HG03135 (cell line): ENCODE measurements around the gene MAPK1.
"Not testable (repeated sequence)": the region's sequence is repeated elsewhere in the genome, so short reads cannot be mapped to it uniquely, and the experiment has no call there.

Source experiments
- ATAC-seq: cut with Tn5 transposase; IDR thresholded peaks from one replicate; pipeline ENCODE4 v1.9.1; 2021; ENCODE audit warnings: mild to moderate bottlenecking, moderate library complexity; ENCODE audit not compliant: unreplicated experiment

Gene MAPK1

DNA sequence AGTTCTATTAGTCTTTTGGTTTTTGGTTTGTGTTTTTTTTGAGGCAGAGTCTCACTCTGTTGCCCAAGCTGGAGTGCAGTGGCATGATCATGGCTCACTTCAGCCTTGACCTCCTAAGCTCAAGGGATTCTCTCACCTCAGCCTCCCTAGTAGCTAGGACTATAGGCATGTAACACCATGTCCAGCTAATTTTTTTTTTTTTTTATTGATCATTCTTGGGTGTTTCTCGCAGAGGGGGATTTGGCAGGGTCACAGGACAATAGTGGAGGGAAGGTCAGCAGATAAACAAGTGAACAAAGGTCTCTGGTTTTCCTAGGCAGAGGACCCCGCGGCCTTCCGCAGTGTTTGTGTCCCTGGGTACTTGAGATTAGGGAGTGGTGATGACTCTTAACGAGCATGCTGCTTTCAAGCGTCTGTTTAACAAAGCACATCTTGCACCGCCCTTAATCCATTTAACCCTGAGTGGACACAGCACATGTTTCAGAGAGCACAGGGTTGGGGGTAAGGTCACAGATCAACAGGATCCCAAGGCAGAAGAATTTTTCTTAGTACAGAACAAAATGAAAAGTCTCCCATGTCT, 15.4 kb upstream of the MAPK1 start:
- ATAC-seq: not testable (repeated sequence)

GRCh38 chr22:21881841-21882753, 14.7 kb upstream of the MAPK1 start:
- ATAC-seq: no peak

DNA sequence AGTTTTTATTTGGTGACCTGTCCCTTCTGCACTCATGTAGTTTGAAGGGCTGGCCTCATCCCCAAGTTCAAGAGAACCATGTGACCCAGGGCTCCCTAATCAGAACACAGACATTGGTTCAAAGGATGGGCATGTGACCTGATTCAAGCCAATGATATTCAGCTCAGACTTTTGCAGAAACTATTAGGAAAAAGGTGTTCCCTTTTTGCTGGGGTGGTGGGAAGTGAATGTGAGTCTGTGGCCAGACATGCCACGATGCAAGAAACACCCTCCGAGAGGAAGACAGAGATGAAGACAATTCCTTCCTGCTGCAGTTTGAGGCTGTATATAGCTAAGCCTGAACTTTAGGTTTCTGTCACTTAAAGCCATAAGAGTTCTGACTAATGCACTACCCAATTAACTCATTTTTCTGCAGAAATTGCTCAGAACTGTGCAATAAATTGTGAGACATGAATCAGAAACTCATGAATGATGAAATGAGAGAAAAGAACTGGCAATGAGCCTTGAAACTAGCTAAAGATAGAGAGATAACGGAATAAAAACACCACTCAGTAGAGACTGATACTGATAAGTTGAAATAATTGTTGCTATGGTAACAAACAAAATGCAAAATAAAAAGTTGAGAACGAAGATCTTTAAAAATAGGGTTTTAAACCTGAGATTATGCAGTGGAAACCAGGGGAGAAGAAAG, 9.2 kb upstream of the MAPK1 start:
- ATAC-seq: no peak

- ATAC-seq: not testable (repeated sequence)
Observed at GRCh38 chr22:21874953-21875352, 7.5 kb upstream of the MAPK1 start.

- no peak for ATAC-seq
Observed at GRCh38 chr22:21873619-21874018, 6.2 kb upstream of the MAPK1 start.

DNA sequence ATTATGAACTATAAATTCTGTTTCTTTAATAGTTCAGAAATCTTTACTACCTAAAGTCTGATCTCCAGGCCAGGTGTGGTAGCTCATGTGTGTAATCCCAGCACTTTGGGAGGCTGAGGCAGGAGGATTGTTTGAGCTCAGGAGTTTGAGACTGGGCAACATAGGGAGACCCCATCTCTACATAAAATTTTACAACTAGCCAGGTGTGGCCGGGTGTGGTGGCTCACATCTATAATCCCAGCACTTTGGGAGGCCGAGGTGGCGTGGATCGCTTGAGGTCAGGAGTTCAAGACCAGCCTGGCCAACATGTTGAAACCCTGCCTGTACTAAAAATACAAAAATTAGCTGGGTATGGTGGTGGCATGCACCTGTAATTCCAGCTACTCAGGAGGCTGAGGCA, 5.3 kb upstream of the MAPK1 start:
- not testable (repeated sequence) for ATAC-seq

DNA sequence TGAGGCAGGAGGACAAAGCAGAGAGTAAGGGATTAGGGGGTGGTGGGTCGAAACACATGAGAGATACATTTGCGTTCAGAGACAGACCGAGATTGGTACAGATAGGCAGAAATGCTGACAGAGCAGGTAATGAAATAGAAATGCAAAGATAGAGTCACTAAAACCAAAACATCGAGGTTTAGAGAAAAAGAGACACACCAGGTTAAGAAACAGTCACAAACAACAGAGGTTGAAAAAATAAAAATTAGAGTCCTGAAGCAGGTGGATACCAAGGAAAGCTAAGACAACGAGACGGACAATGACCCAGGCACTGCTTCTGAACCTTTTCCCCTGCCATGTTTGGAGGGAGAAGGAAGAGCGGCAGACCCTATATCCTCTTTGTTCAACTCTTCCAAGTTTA, 1.2 kb upstream of the MAPK1 start:
- no peak for ATAC-seq

DNA sequence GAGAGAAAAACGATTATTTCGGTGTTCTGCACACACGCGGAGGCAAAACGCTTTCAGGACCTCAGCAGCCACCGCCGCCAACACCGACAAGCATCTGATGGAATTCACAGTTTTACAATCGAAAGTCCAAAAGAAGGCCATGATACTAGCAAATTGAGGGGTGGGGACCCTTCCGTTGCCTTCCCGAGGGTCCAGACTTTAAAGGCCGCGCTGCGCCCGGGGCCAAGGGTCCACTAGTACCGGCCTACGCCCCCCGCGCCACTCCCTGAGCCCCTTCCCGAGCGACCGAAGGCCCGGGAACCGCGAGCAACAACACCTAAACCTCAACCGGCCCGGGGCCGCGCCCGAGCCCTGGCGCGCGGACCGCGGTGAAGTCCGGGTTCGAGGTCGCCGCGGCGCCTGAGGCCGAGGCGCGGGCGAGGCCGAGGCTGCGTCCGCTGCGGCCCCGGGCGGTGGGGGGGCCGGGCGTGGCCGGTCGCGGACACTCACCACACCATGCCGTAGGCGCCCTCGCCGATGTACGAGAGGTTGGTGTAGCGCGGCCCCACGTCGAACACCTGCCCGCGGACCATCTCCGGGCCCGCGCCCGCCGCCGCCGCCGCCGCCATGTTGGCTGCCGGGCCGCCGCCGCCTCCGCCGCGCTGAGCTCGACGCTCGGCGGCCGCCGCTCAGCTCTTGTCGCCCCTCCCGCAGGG, 465 bp downstream of the MAPK1 start:
- ATAC-seq: no peak

DNA sequence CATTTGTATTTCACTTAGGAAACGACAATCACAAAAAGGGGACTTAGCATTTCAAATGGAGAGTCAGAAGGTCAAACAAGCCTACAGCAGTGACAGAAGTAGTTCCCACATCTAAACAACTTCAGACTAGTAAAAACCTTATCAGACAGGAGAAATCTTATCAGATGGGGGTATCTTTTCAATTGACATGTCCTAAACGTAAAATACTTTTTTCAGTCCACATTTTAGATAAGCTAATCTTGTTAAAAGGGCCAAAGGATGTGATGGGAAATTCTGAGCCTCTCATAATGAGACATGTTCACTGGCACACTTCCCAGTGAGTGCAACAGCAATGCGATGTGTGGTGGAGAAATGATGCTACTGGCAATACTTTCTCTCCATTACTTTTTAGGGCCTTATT, 2.4 kb downstream of the MAPK1 start:
- ATAC-seq: no peak

- no peak for ATAC-seq
Observed at GRCh38 chr22:21862386-21863245, 4.8 kb downstream of the MAPK1 start.

DNA sequence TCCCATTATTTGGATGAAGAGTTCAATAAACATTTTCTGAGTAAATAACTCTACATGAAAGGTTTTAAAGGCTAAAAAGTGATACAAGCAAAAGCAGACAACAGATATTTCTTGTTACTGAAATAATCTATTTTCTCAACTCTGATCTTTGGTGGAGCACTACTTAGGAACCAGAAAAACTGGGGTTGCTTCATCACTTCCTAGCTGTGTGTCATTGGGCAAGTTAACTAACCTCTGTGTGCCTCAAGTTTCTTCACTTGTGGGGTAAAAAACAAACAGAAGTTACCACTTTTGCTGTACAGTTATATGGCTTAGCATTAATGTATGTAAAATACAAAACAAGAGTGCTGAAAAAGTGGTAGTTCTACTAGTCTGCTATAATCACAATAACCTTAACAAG, 5.6 kb downstream of the MAPK1 start:
- ATAC-seq: no peak

GRCh38 chr22:21861264-21861848, 6.1 kb downstream of the MAPK1 start:
- ATAC-seq: no peak

DNA sequence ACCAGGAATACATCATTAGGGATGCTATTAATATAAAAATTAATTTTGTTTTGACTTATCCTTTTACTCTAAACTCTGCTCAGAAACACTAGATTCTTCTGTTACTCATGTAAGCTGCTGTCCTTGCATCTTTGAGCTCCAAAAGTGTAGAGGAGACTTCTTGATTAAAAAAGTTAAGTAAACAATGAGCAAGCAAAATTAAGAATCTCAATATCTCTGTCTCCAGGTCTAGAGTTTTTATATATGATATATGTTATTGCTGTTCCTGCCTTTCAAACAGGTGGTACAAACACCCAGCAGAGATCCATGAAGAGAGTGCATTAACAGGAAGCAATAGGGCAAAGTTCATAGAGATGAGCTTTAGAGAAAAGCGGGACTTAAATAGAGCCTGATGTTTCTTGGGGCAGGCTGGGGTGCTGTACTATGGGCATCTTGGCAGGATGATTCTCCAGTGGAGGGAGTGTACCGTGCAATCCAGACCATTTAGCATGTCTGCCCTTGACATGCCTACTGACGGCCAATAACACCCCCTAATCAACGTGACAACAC, 6.9 kb downstream of the MAPK1 start:
- no peak for ATAC-seq

GRCh38 chr22:21858025-21858764, 9.2 kb downstream of the MAPK1 start:
- ATAC-seq: no peak

DNA sequence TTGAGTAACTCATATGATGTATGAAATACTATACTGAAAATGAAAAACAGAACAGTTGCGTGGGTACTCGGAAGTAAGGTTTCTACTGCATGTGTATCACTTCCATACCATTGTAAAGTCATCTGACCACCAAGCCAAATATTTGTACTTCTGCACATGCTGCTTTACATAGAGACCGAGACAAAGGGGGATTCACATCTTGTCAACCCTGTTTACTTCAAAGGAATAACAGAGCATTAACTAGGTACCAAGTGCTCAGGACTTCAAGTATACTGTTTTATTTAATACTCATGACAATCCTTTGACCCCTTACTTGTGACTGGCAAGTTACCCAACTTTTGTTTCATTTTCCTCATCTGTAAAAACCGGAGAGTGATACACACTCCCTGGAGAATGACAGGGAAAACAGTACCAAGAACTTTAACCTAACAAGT, 9.9 kb downstream of the MAPK1 start:
- ATAC-seq: peak; percentile 60

GRCh38 chr22:21856868-21857267, 10.6 kb downstream of the MAPK1 start:
- ATAC-seq: no peak

DNA sequence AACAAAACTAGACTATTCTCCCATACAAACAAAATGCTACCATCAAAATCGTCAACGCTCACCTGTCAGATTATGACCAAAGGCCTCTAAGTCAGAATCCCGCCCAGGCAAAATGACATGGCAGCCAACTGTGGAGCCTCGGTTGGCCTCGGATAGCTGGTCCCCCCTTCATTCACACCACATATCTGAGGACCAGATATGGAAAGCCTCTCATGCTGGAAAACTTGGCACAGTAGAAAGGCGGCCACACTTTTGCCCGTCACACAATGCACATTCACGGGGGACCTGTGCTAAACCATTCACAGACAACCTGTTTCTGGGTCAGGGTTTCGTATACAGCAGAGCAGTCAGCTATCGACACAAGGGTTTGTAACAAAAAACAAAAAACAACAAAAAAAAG, 11.2 kb downstream of the MAPK1 start:
- no peak for ATAC-seq

DNA sequence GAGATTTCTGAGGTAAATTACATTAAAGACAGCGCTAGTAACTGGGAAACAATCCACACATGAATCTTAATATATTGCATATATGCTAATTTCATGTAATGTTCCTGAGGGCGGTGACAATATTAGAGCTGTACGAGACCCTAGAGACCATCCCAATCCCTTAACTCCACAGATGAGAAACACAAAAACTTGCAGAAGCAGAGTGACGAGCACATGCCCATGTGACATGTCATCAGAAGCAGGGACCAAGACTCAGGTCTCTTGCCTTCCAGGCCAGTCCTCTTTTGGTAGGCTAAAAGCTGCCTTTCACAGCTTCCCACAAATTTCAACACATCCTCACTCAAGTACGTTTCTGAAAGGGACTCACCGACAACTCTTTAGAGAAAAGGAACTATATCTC, 11.8 kb downstream of the MAPK1 start:
- ATAC-seq: no peak

GRCh38 chr22:21850660-21851059, 16.8 kb downstream of the MAPK1 start:
- ATAC-seq: no peak
